ENCODE measurements around the gene ATXN1.
"Not testable (repeated sequence)": the region's sequence is repeated elsewhere in the genome, so short reads cannot be mapped to it uniquely, and the experiment has no call there.

Gene ATXN1

GRCh38 chr6:16635291-16635809 is 125.9 kb downstream of the ATXN1 start:
- DNase-seq, result no peak

GRCh38 chr6:16634855-16635254 is 126.4 kb downstream of the ATXN1 start:
- no peak for DNase-seq

- no peak for DNase-seq
Observed at GRCh38 chr6:16633961-16634360, 127.3 kb downstream of the ATXN1 start.

DNA sequence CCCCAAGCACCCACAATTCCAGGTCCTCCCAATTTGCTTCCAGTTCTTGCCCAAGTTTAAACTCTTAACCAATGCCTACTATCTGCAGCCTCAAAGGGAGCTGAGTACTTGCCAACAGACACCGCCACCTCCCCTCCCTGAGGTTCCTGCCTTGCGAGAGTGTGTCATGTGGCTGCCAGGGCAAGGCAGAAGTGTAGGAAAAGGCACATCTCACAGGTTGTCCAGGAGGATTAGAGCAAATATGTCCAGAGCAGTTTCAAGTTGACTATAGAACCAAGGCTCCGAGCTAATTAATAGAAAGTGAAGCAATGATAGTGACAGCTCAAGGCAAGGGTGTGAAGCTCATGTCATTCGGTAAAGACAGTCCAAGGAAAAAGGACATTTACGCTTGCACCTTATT is 127.8 kb downstream of the ATXN1 start:
- DNase-seq, result no peak

DNA sequence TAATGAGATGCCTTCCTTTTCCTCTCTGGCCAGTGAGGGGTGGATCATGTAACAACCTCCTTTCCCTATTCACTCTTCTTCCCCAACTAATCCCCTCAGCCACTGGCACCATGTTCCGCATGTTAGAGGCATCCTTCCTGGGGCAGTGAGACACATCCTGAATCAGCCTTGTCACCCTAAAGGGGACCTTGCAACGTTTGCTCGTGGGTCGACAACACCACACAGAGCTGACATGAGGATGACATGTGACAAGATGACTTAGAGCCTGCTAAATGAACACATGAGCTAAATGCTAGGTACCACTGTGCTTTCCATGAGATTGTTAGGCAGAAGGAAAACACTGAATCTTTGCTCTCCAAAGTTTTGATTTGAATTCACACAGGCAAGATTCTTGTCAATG is 129.2 kb downstream of the ATXN1 start:
- DNase-seq, result no peak

- no peak for DNase-seq
Observed at GRCh38 chr6:16630026-16630643, 131.1 kb downstream of the ATXN1 start.

- DNase-seq, result not testable (repeated sequence)
Observed at GRCh38 chr6:16628580-16628979, 132.7 kb downstream of the ATXN1 start.

DNA sequence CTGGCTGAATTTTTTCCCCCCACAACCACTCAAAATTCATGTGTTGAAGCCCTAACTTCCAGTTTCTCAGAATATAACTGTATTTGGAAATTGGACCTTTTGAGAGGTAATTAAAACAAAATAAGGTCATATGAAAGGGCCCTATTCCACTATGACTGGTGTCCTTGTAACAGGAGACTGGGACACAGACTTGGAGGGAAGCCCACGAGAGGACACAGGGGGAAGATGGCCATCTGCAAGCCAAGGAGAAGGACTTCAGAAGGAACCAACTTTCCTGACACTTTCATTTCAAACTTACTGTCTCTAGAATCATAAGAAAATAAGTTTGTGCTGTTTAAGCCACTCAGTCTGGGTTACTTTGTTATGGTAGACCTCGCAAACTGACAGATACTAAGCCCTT is 134.6 kb downstream of the ATXN1 start:
- no peak for DNase-seq

- DNase-seq, result no peak
Observed at GRCh38 chr6:16625291-16626265, 135.7 kb downstream of the ATXN1 start.

DNA sequence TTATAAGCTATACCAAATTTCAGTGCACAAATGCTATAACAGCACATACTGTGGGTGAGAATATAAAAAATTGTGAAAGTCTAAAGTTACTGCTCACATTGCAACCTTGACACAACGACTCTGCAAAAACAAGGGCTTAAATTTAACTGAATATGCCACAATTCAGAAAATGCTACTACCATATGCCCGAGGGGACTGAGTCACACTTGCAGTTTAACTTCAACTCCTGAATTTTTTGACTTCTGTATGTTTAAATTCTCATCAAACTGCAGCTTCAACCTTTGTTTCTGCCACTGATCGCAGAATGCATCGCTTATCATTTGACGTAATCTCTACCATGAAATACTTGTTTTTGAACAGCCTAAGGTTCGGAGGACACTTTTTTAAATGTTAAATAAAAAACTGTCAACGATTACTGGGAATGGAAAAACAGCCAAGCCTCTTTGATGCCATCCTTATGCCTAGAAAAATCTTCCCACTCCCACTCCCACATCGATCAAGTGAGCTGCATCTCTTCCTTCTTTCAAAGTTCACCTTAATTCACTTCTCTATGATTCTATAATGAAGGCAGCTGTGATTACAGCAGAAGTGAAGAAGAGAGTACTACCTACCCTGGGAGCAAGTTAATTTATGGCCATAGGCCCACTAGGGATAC is 136.5 kb downstream of the ATXN1 start:
- no peak for DNase-seq

DNA sequence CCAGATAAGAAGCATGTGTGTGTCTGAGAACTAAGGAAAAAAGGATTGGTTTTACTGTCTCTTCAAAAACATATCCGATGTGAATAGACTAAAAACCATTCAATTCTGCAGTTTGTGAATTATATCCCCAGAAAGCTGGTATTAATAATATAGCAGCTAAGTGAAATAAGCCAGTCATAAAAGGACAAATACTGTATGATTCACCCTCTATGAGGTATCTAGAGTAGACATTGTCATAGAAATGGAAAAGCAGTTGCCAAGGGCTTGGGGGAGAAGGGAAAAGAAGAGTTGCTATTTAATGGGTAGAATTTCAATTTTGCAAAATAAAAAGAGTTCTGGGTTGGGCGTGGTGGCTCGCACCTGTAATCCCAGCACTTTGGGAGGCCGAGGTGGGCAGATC is 137.5 kb downstream of the ATXN1 start:
- DNase-seq, result no peak

- no peak for DNase-seq
Observed at GRCh38 chr6:16623029-16623653, 138.1 kb downstream of the ATXN1 start.

DNA sequence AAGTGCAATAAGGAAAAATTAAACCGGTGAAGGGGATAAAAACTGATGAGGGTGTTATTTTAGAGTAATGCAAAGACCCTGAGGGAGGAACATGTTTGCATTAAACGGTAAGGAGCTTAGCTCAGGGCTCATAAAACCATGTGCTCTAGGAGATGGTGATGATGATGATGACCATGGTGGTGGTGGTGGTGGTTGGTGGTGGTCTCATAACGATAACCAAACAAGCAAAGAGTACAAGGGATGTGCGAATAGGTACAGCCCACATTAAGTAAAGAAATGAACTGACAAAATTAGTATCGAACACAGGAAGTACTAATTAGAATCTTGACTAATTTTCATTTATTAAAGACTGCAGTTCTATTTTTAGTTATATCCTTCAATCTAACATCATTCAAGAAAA is 139.1 kb downstream of the ATXN1 start:
- DNase-seq, result no peak

- DNase-seq, result no peak
Observed at GRCh38 chr6:16621002-16621401, 140.3 kb downstream of the ATXN1 start.

GRCh38 chr6:16619777-16620176 is 141.5 kb downstream of the ATXN1 start:
- no peak for DNase-seq

DNA sequence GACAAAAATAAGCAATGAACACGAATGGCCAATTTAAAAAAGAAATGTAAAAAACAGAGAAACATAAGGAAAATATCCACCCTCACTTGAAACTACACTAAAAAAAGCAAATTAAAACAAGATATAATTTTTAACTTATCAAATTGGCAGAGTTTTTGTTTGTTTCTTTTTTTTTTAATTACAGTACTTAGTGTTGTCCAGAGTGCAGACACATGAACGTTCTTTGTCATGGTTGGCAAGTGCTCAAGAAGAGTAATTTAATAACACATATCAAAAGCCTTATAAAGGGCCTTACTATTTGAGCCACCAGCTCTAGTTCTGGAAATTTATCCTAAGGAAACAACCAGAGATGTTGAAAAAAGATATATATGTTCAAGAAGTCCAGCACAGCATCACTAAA is 142.3 kb downstream of the ATXN1 start:
- no peak for DNase-seq

GRCh38 chr6:16615215-16615614 is 146.0 kb downstream of the ATXN1 start:
- not testable (repeated sequence) for DNase-seq

DNA sequence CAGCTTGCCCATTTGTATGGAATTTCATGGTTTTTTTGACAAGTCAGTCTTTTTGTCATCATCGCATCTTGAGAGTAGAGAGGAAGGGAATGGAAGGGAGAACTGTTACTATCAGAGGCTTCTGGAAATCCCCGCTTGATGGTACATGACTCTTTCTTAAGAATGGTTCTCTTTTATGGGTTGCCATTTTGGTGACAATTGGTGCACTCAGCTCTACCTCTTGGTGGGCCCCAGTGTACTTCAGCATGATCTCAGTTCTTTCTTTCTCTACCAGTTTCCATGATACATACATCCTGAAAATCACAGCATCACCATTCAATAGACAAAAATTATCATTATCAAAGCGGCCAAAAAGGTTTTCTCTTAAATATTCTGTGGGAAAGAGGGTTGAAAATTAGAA is 147.1 kb downstream of the ATXN1 start:
- DNase-seq, result not testable (repeated sequence)

DNA sequence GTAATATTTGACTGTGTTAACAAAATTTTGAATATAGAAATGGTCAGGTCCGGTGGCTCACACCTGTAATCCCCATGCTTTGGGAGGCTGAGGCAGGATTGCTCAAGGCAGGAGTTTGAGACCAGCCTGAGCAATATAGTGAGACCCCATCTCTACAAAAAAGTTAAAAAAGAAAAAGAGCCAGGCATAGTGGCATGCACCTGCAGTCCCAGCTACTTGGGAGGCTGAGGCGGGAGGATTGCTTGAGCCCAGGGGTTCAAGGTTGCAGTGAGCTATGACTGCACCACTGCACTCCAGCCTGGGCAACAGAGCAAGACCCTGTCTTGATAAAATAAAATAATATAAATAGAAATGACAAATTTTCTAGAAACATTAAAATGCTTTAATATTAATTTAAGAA is 147.8 kb downstream of the ATXN1 start:
- DNase-seq, result not testable (repeated sequence)

GRCh38 chr6:16608444-16608843 is 152.8 kb downstream of the ATXN1 start:
- no peak for DNase-seq

GRCh38 chr6:16602035-16602434 is 159.2 kb downstream of the ATXN1 start:
- DNase-seq, result no peak

GRCh38 chr6:16600701-16601100 is 160.6 kb downstream of the ATXN1 start:
- no peak for DNase-seq

- no peak for DNase-seq
Observed at GRCh38 chr6:16600026-16600425, 161.2 kb downstream of the ATXN1 start.
